ENCODE measurements around the gene RARB. TPM values are rescaled to one million over a fixed set of nuclear protein-coding genes. Genes with fewer than 3 reads are reported as not detected.

The RARB gene
- polyA plus RNA-seq (10.3 and 13.2 TPM in 2 replicates), polyA minus RNA-seq (20.5 and 26.3 TPM in 2 replicates)

DNA sequence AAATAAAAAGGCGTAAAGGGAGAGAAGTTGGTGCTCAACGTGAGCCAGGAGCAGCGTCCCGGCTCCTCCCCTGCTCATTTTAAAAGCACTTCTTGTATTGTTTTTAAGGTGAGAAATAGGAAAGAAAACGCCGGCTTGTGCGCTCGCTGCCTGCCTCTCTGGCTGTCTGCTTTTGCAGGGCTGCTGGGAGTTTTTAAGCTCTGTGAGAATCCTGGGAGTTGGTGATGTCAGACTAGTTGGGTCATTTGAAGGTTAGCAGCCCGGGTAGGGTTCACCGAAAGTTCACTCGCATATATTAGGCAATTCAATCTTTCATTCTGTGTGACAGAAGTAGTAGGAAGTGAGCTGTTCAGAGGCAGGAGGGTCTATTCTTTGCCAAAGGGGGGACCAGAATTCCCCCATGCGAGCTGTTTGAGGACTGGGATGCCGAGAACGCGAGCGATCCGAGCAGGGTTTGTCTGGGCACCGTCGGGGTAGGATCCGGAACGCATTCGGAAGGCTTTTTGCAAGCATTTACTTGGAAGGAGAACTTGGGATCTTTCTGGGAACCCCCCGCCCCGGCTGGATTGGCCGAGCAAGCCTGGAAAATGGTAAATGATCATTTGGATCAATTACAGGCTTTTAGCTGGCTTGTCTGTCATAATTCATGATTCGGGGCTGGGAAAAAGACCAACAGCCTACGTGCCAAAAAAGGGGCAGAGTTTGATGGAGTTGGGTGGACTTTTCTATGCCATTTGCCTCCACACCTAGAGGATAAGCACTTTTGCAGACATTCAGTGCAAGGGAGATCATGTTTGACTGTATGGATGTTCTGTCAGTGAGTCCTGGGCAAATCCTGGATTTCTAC lies at the start of gene RARB:
Gene RARB (plus strand): TSS at position 322 of the 847 bp plus-strand sequence. CDS start 469 bp downstream, at position 791.
- H3K4me3 ChIP-seq (ENCODE audit: low read length), result peak within 1 kb of the TSS; percentile 66
- H3K79me2 ChIP-seq (replicated peaks; ENCODE audit: insufficient read depth, low read length), result no peaks in the 10 kb centered on the region
- H3K9me3 ChIP-seq (ENCODE audit: low read length), result no peaks in the 10 kb centered on the region
- H3K4me2 ChIP-seq (ENCODE audit: low read length), result peak within 1 kb of the TSS; percentile 36
- peak within 1 kb of the TSS; percentile 3 for H2AFZ ChIP-seq (ENCODE audit: low read depth, low read length)
- H3K36me3 ChIP-seq (ENCODE audit: insufficient read depth, low read length), result no peaks in the 10 kb centered on the region
- no peaks in the 10 kb centered on the region for H3F3A ChIP-seq (ENCODE audit: insufficient read depth, low read length, poor library complexity, severe bottlenecking)
- H3K9ac ChIP-seq (ENCODE audit: low read length), result peak within 1 kb of the TSS; percentile 65
- no peaks in the 10 kb centered on the region for H4K20me1 ChIP-seq (ENCODE audit: insufficient read depth)
- H3K27me3 ChIP-seq (ENCODE audit: insufficient read depth, low read depth, low read length), result no peaks in the 10 kb centered on the region
- no peaks in the 10 kb centered on the region for H3K9me2 ChIP-seq (ENCODE audit: insufficient read depth, low read length)
- peak within 1 kb of the TSS; percentile 75 for H3K27ac ChIP-seq (ENCODE audit: low read length)
- TF ChIP-seq, protein P1, sequence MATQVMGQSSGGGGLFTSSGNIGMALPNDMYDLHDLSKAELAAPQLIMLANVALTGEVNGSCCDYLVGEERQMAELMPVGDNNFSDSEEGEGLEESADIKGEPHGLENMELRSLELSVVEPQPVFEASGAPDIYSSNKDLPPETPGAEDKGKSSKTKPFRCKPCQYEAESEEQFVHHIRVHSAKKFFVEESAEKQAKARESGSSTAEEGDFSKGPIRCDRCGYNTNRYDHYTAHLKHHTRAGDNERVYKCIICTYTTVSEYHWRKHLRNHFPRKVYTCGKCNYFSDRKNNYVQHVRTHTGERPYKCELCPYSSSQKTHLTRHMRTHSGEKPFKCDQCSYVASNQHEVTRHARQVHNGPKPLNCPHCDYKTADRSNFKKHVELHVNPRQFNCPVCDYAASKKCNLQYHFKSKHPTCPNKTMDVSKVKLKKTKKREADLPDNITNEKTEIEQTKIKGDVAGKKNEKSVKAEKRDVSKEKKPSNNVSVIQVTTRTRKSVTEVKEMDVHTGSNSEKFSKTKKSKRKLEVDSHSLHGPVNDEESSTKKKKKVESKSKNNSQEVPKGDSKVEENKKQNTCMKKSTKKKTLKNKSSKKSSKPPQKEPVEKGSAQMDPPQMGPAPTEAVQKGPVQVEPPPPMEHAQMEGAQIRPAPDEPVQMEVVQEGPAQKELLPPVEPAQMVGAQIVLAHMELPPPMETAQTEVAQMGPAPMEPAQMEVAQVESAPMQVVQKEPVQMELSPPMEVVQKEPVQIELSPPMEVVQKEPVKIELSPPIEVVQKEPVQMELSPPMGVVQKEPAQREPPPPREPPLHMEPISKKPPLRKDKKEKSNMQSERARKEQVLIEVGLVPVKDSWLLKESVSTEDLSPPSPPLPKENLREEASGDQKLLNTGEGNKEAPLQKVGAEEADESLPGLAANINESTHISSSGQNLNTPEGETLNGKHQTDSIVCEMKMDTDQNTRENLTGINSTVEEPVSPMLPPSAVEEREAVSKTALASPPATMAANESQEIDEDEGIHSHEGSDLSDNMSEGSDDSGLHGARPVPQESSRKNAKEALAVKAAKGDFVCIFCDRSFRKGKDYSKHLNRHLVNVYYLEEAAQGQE (IDR thresholded peaks at IDR 0.05; ENCODE audit: borderline replicate concordance), result peak; percentile 19
- no peak for TF ChIP-seq EP300 (conservative IDR thresholded peaks at IDR 0.05; ENCODE audit: poor library complexity, severe bottlenecking)
- peak; percentile 60 for TF ChIP-seq TAF1 (IDR thresholded peaks at IDR 0.05; ENCODE audit: low read depth)
- peak; percentile 75 for TF ChIP-seq POLR2AphosphoS5 (IDR thresholded peaks at IDR 0.05)
- no peak for TF ChIP-seq SMC3 (conservative IDR thresholded peaks at IDR 0.05; ENCODE audit: poor library complexity)
- TF ChIP-seq MXI1 (conservative IDR thresholded peaks at IDR 0.05; ENCODE audit: poor library complexity, severe bottlenecking), result peak; percentile 28
- no peak for TF ChIP-seq EZH2 (IDR thresholded peaks at IDR 0.05; ENCODE audit: borderline replicate concordance, insufficient read depth, low read length, poor library complexity, severe bottlenecking)
- TF ChIP-seq, protein P2, sequence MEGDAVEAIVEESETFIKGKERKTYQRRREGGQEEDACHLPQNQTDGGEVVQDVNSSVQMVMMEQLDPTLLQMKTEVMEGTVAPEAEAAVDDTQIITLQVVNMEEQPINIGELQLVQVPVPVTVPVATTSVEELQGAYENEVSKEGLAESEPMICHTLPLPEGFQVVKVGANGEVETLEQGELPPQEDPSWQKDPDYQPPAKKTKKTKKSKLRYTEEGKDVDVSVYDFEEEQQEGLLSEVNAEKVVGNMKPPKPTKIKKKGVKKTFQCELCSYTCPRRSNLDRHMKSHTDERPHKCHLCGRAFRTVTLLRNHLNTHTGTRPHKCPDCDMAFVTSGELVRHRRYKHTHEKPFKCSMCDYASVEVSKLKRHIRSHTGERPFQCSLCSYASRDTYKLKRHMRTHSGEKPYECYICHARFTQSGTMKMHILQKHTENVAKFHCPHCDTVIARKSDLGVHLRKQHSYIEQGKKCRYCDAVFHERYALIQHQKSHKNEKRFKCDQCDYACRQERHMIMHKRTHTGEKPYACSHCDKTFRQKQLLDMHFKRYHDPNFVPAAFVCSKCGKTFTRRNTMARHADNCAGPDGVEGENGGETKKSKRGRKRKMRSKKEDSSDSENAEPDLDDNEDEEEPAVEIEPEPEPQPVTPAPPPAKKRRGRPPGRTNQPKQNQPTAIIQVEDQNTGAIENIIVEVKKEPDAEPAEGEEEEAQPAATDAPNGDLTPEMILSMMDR (IDR thresholded peaks at IDR 0.05; ENCODE audit: poor library complexity, severe bottlenecking), result no peak
- peak; percentile 37 for TF ChIP-seq RAD21 (conservative IDR thresholded peaks at IDR 0.05)

DNA sequence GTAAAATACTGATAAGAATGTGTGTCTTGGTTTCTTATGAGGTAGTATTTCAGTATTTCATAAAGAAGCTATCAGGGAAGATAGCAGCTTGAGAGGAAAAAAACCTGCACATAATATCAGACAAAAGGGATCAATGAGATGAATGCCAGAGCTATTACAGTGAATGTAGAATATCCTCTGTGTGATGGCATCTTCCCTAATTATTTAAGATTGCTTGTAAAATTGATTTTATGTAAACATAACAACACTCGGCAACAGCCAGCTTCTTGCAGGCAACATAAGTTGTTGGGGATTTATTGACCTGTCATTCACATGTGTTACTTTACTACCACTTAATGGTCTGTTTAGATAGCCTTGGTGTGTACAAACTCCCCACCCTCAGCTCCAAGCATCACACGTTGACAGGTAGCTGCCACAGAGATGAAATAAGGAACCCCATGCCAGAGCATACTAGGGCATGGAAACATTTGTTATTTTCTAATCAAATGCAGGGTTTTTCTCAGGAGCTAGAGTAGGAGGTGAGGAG lies 49.2 kb upstream of the RARB start:
- no peak overlapping the region for H3K27ac ChIP-seq (ENCODE audit: low read length)
- H3K4me2 ChIP-seq (ENCODE audit: low read length), result no peak overlapping the region
- H2AFZ ChIP-seq (ENCODE audit: low read depth, low read length), result no peak overlapping the region
- no peaks in the 10 kb centered on the region for H3K79me2 ChIP-seq (replicated peaks; ENCODE audit: insufficient read depth, low read length)
- H3K4me3 ChIP-seq (ENCODE audit: low read length), result no peak overlapping the region
- no peaks in the 10 kb centered on the region for H4K20me1 ChIP-seq (ENCODE audit: insufficient read depth)
- no peaks in the 10 kb centered on the region for H3K9me3 ChIP-seq (ENCODE audit: low read length)
- TF ChIP-seq MXI1 (conservative IDR thresholded peaks at IDR 0.05; ENCODE audit: poor library complexity, severe bottlenecking) (no peak), POLR2AphosphoS5 (IDR thresholded peaks at IDR 0.05) (peak; percentile 49)
- H3K36me3 ChIP-seq (ENCODE audit: insufficient read depth, low read length), result no peaks in the 10 kb centered on the region
- no peak overlapping the region for H3K9ac ChIP-seq (ENCODE audit: low read length)
- H3K27me3 ChIP-seq (ENCODE audit: insufficient read depth, low read depth, low read length), result no peaks in the 10 kb centered on the region
- no peaks in the 10 kb centered on the region for H3F3A ChIP-seq (ENCODE audit: insufficient read depth, low read length, poor library complexity, severe bottlenecking)
- no peaks in the 10 kb centered on the region for H3K9me2 ChIP-seq (ENCODE audit: insufficient read depth, low read length)

All from neural cell (in vitro differentiated cells).